ENCODE measurements around the gene ENTPD1.

Gene ENTPD1

DNA sequence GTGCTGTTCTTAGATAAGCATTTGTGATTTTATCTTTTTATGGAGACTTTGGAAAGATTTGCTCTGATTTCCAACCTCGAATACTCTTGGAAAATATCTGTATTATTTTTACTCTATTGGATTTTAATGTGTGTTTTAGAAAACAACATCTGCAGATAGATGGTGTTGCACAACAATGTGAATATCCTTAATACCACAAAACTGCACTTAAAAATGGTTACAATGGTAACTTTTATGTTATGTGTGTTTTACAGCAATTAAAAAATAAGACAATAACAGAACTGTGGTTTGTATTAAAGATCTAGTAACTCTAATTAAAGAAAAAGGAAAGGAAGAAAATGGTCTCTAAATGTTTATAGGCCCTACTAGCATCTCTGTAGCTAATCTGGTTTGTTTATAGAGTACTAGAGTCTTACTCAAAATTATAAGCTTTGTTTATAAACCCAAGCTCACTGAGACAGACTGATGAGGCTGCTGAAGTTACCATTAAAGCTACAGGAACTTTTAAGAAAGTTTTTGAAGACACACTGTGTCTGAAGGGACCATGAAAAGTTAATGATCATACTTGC lies 77.2 kb downstream of the ENTPD1 start:
- DNase-seq = no peak

DNA sequence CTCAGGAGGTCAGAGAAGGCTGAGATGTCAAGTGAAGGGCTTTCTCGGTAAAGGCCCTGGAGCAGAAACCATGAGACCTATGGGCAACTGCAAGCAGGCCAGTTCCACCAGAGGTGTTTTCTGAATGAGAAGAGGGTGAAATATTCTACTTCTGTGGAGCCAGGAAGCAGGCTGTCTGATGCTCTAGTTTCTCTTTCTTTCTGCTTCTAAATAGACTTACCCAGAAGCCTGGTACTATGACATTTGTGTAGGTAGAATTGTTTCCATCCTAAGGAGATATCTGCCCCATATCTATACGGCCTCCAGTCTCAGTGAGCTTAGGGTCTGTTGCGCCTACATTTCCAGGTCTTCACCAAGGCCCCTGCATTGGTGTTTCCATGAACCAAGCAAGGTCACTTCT lies 78.4 kb downstream of the ENTPD1 start:
- DNase-seq = no peak

DNA sequence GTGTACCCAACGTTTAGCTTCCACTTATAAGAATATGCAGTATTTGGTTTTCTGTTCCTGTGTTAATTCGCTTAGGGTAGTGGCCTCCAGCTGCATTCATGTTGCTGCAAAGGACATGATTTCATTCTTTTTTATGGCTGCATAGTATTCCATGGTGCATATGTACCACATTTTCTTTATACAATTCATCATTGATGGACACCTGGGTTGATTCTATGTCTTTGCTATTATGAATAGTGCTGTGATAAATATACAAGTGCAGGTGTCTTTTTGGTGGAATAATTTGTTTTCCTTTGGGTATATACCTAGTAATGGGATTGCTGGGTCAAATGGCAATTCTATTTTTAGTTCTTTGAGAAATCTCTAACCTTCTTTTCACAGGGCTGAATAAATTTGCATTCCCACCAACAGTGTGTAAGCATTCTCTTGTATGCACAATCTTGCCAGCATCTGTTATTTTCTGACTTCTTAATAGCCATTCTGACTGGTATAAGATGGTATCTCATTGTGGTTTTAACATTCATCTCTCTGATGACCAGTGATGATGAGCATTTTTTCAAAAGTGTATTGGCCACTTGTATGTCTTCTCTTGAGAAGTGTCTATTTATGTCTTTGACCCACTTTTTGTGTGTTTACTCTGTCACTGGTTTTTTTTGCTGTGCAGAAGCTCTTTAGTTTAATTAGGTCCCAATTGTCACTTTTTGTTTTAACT lies 79.3 kb downstream of the ENTPD1 start:
- no peak for DNase-seq

DNA sequence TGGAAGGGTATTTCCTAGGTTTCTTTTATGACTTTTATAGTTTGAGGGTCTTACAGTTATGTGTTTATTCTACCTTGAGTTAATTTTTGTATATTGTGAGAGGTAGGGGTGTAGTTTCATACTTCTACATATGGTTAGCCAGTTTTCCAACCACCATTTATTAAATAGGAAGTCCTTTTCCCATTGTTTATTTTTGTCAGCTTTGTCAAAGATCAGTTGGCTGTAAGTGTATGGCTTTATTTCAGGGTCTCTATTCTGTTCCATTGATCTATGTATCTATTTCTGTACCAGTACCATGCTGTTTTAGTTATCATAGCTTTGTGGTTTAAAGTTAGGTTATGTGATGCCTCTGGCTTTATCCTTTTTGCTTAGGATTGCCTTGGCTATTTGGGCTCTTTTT lies 79.9 kb downstream of the ENTPD1 start:
- DNase-seq = no peak

DNA sequence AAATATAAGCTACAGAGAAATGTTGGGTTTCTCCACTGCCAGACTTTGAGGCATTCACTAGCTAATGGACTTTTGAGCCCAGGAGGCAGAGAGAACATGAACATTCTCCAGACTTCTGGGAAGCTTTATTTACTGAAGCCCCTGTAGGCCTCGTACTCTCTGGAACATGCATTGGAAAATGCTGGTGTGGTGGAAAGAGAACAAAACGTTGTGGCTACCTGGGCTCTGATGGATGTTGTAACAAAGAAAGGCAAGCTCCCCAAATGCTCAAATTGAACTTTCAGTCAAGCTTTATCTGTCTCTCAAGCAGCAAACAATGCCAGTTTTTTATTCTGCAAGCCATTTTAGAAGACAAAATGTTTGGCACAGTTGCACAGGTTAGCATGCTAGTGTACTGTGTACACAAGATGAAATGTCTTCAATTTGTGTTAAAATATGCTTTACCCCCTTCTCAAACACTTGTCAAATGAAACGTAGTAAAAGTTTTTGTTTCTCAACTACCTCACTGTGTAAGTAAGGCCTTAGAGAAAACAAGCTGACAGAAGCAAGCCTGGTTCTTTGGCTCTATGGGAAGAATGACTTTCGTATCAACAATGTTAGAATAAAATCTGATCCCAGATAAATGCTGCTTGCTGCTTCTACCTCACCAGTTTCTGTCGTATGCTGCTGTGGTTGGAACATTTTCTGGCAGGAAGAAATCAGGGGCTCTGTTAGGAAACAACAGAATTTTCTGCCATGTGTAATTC lies 80.8 kb downstream of the ENTPD1 start:
- no peak for DNase-seq

DNA sequence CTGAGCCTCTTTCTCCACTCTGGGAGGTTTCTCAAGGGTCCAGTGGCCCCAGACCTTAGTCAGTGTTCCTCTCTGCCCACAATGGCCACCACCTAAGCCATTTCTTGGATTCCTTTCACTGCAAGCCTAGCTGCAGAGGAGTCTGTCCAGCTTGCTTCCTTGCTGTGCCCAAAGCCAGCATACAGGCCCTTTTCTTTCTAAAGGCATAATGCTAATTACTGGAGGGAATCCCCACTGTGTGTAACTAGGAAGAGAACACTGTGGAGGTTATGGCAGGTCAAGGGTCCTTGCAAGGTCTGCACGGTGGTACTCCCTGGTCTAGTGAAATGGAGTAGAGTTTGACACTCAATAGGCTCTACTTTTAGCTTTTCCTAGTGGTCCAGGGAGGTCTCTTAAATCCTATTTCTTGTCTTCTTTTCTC lies 81.4 kb downstream of the ENTPD1 start:
- DNase-seq = no peak

DNA sequence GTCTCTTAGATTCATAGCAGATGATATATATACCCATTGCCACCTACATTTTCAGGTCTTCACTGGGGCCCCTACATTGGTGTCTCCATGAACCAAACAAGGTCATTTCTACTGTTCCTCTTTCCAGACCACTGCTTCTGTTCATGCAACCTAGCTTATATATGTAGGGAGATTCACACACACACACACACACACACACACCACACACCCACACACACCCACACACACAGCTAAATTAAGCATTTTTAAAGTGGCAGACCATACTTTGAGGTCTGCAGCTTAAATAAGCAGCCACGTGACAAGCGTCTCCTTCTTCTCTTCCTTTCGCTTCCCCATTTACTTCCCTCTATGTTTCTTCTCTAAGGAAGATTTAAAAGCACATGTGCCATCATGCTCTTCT lies 81.8 kb downstream of the ENTPD1 start:
- DNase-seq = no peak

DNA sequence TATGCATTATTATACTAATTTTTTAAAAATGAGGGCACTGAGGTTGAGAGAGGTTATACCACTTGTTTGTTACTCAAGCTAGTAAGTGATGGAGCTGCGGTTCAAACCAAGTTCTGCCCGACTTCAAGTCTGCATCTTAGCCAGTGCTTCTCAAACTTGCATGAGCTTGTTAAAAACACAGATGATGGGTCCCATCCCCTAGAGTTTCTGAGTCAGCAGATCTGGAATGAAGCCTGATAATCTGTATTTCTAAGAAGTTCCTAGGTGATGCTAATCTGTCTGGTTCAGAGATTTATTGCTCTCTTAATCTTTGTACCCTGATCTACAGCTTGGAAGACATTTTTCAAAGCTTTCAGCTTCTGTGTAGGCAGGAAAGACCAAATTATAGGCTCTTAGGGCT lies 84.2 kb downstream of the ENTPD1 start:
- no peak for DNase-seq

DNA sequence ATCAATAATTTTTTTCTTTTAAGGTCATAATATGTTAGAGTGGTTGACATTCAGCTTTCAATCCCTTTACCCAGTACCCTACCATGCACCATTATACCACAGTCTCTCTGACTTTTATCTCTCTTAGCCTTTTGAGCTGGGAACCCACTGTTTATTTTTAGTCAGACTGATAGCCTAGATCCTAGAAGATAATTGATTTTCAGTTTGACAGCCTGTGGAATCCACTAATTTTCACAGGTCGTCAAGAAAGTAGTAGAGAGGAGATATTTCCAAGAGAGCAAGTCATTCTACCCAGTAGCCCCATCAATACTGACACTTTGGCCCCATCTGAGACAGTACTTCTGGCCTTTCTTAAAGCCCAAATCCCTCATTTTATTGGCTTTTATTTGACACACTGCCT lies 84.7 kb downstream of the ENTPD1 start:
- no peak for DNase-seq

DNA sequence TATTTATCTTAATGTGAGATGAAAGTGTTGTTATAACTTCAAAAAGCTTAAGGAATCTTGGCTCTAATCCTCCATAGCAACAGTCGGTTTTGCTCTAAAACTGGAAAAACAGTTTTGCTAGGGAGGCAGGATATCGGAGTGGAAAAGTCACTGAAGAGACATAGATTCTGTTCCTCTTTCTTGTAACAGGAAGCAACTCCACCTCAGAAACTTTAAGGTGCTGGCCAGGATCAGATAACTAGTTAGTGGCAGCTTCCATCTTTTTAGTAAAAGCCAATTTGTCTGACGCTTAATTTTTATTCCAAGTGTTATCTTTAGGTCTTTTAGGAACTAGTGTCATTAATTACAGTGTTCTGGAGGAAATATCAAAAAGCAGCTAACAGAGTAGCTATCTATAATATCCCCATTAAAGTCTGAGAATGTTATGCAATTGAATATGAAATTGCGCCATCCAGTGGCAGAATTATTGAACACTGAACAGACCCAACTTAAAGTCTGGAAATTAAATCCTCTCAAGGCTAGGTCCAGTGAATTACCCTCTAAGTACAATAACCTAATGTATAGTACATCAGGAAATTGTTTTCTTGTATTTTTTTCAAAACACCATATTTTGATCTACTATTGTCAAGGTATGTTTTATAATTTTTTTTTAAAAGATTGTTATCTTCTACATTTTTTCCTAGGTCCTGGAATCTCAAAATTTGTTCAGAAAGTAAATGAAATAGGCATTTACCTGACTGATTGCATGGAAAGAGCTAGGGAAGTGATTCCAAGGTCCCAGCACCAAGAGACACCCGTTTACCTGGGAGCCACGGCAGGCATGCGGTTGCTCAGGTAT lies 85.9 kb downstream of the ENTPD1 start:
- peak; percentile 7 to 35 for DNase-seq

DNA sequence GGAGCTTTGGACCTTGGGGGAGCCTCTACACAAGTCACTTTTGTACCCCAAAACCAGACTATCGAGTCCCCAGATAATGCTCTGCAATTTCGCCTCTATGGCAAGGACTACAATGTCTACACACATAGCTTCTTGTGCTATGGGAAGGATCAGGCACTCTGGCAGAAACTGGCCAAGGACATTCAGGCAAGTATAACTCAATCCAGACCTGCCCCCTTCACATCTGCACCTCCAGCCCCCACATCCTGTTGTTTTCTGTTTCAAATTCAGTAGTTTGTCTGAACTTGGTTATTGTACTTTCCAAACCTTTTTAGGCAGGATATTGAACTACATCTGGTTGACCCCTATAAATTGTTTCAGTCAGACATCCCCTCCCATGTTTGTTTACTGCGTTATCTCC lies 89.4 kb downstream of the ENTPD1 start:
- no peak for DNase-seq

DNA sequence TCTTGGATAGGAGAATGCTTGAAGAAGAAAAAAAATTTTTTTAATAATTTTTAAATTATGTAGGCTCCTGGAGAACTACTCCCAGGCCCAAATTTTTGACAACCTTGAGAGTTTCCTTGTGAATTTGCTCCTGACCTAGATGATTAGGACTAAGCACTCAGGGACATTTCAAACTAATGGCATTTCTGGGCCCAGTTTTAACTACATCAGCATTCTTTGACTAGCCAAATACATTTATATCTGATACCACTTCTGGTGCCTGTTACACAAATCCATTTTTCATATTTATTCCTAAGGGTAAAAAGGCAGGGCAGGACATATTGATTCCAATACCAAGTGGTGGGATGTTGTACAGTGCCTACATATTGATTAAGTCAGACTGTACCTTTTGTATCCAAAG lies 91.0 kb downstream of the ENTPD1 start:
- DNase-seq = no peak

DNA sequence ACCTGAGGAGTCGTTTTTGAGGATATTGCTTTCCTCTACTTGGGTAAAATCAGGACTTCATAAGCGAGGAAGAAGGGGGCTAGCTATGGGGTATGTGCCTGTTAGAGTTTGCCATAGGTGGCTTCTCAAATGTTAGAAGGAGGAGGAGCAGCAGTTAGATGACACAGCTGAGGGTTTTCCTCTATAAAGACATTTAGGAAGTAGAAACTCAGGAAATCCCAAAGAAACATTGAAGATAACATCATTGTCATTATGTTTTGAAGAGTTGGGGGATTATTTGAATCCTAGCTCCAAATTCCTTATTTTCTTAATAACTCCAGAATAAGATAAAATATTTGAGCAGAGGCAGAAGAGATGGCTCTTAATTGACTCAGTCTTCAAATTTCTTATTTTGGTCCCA lies 92.9 kb downstream of the ENTPD1 start:
- no peak for DNase-seq

DNA sequence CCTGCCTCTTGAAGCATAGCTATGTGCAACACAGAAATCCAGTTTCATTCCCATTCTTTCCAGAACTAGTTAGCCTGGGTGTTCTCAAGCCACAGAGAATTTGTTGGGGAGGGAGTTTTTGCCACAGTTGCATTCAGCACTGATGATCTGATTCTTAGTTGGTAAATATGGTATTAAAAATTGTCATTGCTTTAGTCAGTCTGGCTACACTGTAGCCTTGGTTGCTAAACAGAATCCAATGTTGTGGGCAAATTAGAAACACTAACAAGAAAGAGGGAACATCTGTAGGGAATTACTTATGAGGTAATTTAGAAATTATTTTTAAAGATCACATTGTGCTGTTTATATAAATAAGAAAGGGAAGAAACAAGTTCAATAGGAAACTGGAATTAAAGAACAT lies 94.8 kb downstream of the ENTPD1 start:
- no peak for DNase-seq

DNA sequence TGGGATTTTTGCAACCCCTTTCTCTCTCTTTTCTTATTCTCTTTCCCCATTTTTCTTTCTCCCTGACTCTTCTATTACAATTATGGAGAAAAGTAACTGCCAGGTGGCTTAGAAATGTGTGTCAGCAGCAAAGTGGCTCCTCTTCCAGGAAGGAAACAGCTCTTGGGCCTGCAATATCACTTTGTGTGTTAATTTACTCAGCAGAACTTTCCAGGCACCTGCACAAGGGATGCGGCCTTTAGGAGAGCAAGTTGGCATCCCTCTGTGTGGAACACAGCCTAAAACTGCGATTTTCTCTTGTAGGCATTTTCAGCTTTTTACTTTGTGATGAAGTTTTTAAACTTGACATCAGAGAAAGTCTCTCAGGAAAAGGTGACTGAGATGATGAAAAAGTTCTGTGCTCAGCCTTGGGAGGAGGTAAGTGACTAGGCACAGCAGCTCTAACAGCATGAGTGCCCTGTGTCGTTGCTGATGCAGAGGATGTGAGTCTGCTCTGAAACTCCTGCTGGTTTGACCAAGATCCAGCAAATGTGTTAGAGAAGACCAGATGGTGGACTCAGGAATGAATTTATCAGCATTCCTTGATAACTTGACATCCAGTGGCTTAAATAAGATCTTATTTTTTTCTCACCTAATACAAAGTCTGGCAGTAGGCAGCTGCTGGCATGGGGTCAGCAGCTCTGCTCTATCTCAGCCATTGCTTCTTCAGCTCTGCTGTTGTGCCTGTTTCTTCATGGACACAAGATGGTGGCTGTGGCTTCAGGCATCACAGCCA lies 104.4 kb downstream of the ENTPD1 start:
- no peak for DNase-seq

DNA sequence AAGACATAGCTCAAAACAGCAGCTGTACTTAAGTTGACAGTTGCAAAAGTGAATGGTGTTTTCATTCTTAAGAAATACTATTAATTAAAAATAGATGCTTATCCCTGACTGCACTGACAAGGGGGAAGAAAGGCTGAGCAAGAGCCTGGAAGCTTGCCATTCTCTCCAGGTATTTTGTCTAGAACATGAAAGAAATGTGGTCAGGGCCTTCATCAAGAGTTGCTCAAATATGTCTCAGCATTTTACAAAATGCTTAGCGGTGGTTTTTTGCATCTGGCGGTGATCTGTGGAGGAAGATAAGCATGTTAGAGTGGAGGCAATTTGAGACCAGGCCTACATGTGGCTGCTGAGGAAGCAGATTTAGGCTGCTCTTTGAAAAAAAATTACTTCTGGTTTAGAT lies 105.4 kb downstream of the ENTPD1 start:
- DNase-seq = no peak

DNA sequence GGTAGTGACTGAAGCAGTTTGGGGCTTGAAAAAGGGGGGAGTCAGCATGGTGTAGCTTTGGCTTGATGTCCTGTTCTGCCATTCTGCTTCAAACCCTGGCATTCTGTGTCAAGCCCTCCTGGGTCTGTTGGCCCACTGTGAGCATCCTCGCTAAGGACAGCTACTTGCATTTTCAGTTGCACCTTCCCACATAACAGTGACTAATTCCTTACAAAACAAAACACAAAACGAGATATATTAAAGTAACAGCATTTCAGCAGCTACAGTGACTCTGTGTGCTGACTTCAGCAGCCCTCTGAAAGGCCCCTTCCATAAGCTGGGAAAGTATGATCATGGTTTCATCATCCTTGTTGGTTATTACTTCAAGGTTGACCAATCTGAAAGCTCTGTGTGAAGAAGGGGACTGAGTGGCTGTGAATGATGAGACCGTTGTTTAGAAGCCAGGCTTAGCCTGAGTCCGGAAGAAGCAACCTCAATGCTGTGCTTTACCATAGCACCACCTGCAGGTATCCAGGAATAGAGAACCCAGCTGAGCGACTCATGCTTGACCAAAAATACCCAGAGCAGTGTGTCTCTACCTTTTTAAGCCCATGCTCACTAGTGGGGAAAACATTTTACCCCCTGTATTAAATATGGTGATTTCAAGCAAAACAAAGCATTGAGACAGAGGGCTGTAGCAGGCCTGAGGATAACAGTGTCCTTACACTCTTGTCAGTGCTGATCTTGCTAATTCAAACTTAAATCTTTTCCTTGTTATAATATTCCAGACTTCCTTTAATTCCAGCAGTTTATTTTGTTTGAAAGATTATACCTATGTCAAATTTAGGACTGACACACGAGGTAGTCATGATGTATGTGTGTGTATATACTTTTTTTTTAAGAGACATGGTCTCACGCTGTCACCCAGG lies 109.2 kb downstream of the ENTPD1 start:
- DNase-seq = peak in 1 of 2 donors; percentile 19

DNA sequence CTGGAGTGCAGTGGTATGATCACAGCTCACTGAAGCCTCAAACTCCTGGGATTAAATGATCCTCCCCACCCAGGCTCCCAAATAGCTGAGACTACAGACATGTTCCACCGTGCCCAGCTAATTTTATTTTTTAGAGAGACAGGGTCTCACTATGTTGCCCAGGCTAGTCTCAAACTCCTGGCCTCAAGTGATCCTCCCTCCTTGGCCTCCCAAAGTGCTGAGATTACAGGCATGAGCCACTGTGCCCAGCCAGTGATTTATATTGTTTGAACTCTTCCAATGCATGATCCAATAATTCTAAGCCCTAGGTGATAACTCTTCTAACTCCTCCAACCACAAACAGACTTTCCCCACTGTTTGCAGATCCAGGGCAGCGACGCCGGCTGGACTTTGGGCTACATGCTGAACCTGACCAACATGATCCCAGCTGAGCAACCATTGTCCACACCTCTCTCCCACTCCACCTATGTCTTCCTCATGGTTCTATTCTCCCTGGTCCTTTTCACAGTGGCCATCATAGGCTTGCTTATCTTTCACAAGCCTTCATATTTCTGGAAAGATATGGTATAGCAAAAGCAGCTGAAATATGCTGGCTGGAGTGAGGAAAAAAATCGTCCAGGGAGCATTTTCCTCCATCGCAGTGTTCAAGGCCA lies 110.0 kb downstream of the ENTPD1 start:
- DNase-seq = no peak

DNA sequence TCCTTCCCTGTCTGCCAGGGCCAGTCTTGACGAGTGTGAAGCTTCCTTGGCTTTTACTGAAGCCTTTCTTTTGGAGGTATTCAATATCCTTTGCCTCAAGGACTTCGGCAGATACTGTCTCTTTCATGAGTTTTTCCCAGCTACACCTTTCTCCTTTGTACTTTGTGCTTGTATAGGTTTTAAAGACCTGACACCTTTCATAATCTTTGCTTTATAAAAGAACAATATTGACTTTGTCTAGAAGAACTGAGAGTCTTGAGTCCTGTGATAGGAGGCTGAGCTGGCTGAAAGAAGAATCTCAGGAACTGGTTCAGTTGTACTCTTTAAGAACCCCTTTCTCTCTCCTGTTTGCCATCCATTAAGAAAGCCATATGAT lies 110.5 kb downstream of the ENTPD1 start:
- DNase-seq = no peak

DNA sequence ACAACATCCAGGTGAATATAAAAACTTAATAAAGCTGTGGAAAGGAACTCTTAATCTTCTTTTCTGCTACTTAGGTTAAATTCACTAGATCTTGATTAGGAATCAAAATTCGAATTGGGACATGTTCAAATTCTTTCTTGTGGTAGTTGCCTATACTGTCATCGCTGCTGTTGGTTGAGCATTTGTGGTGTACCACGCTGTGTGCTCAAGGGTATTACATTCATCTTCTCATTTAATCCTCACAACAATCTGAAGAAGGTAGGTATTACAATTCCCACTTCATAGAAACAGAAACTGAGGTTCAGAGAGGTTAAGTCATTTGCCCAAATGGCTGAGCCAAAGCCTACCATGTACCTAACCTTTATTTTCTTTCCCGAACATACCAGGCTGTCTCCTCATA lies 111.9 kb downstream of the ENTPD1 start:
- DNase-seq = no peak

DNA sequence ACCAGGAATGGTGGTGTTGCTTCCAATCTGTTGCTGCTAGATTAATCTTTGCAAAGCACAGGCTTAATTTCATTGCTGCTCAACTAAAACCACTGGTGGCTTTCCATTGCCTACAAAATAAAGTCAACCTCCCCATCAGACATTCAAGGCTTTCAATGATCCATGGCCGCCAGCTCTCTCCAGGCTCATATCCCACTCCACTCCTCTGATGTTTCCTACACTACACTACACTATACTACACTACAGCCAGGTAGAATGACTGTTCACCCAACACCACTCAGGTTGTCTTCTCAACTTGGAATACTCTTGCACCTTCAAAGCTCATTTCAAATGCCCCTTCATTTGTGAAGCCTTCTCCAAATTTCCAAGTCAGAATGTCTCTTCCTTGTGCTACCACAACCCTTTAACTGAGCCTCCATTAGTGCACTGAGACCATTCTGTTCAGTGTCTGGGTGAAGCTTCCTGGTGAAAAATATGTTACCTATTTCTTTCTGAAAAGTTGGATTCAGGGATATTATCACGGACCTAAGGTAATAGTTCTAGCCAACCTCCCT lies 116.3 kb downstream of the ENTPD1 start:
- DNase-seq = no peak

Data from stimulated activated CD4-positive, alpha-beta T cell treated with anti-CD3 and anti-CD28 coated beads, Interleukin-2, amount 100 ng/mL, for 24 hours (primary cell).